SK-N-MC (cell line): ENCODE data around the gene ADAMTSL1.

Experiments used
- EZH2 ChIP-seq: fragments of 200-600 bp; sonication (generic); IDR thresholded peaks from one replicate; pipeline ENCODE4 v1.6.1; 2017; ENCODE audit warnings: antibody characterized with exemption
- POLR2AphosphoS5 ChIP-seq: IDR thresholded peaks from 2 replicates; pipeline ENCODE4 v1.6.1; 2012; ENCODE audit warnings: mild to moderate bottlenecking, low read depth, low read length, borderline replicate concordance

GRCh38 chr9:18887546-18887945 is 413.6 kb downstream of the ADAMTSL1 start:
- TF ChIP-seq POLR2AphosphoS5 (no peak), EZH2 (no peak)
